CMK (cell line): ENCODE results near the gene GRIFIN.

ENCODE experiments used
- DNase-seq: peaks from one replicate; pipeline ENCODE4 v3.0.0-alpha.2; 2010; ENCODE audit warnings: low read depth

Gene GRIFIN

GRCh38 chr7:2498708-2499107 is 22.5 kb upstream of the GRIFIN start:
- no peak for DNase-seq

DNA sequence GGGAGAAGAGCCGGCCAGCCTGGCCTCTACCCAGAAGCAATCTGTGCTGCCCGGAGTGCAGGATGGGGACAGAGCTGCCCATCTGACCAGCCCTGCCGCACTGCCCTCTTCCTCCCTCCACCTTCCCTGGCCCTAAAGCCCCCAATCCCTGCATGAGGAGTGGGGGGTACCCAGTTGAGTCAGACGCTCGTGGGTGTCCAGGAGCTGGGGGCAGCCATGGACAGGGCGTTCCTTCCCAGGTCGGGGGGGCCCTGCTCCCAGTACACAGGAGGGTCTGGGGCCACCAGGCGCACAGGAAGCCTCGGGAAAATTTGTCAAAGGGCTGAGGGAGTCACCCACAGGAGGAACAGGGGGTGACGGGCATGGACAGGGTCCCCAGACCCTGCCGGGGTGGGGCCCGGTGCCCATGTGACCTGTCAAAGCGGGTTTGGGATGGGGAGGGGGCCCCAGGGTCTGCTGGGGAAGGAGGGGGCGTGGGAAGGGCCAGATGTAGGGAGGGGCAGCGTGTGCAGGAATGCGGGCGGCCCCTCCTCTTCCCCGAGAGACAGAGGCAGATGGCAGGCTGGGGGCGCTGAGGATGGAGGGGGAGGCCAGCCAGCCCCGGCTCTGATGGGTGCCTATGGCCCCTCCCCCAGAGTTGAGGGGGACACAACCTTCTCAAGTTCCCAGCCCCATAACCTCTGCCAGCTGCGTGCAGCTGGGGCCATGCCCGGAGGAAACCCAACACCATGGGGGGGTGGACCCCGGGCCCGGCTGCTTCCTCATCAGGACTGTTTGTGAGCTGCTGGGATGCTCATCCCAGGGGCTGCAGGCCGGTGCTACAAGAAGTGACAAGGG is 21.5 kb upstream of the GRIFIN start:
- DNase-seq: no peak

GRCh38 chr7:2497065-2497464 is 20.9 kb upstream of the GRIFIN start:
- DNase-seq: no peak

DNA sequence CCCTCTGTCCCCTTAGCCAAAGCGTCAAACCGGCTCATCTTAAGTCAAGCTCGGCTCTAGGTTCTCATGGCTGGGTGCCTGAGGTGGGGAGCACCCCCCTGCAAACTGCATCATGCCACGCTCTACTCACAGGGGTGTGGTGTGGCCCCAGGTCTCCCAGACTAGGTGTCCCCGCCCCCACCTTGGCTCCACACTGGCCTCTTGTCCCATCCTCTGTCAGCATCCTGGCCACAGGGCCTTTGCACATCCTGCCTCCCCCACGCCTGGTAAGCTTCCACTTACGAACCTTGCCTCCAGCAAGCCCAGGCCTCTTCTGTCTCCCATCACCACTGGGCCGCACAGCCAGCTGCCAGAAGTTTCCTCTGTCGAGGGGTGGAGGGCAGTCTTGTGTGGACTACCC is 20.2 kb upstream of the GRIFIN start:
- no peak for DNase-seq

- no peak for DNase-seq
Observed at GRCh38 chr7:2495418-2496299, 19.5 kb upstream of the GRIFIN start.

DNA sequence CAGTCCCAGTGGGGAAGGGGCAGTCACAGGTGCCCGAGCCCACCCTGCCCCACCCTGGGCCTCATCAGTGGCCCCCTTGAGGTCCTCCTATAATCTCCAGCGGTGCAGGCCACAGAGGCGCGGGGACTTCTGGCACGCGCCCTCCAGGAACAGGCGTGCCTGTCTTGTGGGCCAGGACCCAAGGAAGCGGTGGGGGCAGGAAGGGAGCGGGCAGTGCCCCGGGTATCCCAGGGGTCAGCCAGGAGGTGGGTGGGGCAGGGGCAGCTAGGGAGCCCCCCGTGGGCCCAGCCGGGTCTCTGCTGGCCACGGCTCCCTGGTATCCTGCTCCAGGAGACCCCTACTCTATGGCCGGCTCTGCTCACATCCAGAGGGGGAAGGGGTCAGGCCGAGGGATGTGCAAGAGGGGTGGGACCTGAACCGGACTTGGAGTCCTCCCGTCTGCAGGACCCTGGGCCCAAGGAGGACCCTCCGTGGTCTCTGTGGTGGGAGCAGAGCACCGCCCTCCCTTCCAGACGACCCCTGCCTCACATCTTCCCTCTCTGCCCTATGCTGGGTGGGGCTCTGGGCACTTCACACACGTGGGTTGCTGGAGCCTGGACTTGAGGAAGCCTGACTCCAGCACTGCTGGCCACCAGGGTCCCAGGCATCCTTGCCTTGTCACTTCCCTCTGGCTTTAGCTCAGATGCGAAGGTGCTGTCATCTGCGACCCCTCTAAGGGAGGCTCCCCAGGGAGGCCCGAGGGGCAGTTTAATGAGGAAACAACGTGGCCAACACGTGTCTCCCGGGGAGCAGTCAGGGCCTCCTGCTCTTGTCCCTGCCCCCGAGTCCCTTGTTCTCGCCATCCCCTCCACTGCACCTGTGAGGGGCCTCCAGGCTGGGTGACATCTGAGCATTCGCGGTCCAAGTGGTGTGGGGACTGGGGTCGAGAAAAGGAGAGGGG is 18.3 kb upstream of the GRIFIN start:
- DNase-seq: no peak

DNA sequence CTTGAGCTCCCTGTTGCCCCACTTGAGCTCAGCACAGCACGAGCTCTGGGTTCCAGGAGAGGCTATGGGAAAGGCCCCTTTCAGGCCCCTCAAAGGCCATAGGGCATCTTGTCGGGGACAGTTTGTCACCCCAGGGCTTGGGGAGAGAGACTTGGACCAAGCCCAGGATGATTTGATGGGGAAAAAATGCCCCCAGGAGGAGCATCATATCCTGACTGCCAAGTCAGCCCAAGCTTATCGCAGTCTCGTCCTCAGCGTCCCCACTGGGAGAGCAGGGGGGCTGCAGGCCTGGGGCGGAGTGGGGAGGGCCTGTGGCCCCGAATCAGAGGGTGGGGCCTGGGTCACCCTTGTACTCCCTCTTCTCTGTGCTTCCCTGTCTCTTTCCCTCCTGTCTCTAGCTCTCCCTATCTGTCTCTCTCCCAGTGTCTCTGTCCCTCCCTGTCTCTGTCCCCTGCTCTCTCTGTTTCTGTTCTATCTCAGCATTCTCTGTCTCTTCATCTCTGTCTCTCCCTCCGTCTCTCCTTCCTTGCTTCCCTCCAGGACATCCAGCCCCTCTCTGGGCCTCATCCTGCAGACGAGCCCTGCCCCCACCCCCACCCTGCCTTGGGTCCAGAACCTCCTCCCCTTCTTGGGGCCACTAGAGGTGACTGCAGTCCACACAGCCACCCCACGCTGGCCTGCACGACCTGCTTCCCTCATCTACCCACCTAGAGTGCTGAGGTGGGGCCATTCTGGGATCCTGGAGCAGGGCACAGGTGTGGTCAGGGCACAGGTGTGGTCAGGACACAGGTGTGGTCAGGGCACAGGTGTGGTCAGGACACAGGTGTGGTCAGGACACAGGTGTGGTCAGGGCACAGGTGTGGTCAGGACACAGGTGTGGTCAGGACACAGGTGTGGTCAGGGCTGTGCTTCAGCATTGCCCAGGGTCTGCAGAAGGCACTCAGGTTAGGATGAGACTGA is 17.3 kb upstream of the GRIFIN start:
- no peak for DNase-seq

DNA sequence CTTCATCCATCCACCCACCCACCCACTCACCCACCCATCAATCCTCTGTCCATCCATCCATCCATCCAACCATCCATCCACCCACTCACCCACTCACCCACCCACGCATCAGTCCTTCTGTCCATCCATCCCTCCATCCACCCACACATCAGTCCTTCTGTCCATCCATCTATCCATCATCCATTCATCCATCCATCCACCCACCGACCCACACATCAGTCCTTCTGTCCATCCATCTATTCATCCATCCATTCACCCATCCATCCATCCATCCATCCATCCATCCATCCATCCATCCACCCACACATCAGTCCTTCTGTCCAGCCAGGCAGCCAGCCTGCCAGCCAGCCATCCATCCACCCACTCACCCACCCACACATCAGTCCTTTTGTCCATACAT is 15.8 kb upstream of the GRIFIN start:
- no peak for DNase-seq

GRCh38 chr7:2490181-2490651 is 14.0 kb upstream of the GRIFIN start:
- DNase-seq: no peak

DNA sequence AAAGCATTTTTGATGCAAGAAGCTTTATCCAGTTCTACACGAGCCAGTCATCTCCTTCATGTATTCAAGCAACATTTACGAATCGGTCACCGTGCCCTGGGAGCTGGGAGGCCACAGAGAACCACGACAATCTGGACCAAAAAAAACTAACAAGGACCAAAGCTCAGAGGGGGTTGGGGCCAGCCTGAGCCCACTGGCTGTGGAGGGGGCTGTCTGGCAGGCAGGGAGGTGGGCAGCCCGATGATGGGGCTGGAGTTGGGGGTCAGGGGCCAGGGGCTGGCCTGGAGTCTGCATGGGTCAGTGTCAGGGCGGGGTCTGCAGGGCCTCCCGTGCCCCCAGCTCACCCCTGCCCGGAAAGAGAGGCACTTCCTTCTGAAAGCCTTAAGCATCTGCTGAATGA is 12.5 kb upstream of the GRIFIN start:
- no peak for DNase-seq

- no peak for DNase-seq
Observed at GRCh38 chr7:2488272-2488645, 12.1 kb upstream of the GRIFIN start.

DNA sequence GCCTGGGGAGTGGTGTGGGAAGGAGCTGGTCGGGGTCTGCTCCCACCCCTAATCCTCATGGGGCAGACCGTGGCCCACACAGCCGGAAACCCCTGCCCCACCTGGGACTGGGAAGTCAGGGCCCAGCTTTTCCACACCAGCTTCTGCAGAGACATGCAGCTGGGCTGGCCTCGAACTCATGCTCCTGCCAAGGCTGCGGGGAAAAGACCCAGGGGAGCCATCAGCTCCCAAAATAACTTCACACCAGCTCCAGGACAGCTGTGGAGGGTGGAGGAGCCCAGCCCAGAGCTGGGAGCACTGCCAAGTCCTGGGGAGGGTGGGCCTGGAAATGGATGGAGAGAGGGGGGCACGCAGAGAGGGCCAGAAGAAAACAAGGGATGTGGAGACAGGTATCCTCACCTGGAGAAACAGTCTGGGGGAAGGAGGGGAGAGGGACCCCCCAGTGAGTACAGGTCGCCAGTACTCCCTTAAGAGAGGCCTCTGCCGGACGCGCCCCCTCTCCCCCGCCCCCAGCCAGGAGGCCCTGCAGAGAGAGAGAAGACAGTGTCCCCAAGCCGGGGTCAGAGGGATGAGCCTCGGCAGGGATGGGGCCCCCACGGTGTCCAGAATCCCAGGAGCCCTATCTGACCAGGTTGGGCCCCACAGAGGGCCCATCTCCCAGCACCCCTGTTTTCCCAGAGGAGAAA is 11.5 kb upstream of the GRIFIN start:
- DNase-seq: no peak

- no peak for DNase-seq
Observed at GRCh38 chr7:2484868-2485267, 8.7 kb upstream of the GRIFIN start.

- DNase-seq: no peak
Observed at GRCh38 chr7:2483494-2483893, 7.3 kb upstream of the GRIFIN start.

GRCh38 chr7:2482725-2483451 is 6.7 kb upstream of the GRIFIN start:
- no peak for DNase-seq

DNA sequence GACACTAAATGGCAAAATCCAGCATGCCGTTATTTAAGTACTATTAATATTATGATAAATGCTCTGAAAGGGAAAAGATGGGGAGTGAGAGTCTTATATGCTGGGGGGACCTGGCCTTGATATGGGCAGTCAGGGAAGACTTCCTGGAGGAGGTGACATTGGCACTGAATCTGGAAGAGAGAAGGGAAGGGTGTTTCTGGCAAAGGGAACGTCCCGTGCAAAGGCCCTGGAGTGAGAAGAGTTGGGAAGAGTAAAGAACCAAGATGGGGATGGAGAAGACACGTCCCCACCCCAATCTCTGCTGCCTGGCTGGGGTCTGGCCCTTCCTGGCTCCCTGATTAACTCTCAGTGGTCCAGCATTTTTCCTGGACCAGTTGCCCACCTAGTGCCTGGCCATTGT is 5.0 kb upstream of the GRIFIN start:
- DNase-seq: no peak

- DNase-seq: no peak
Observed at GRCh38 chr7:2480070-2480408, 3.8 kb upstream of the GRIFIN start.

- DNase-seq: no peak
Observed at GRCh38 chr7:2479276-2480069, 3.3 kb upstream of the GRIFIN start.

GRCh38 chr7:2478800-2479199 is 2.6 kb upstream of the GRIFIN start:
- DNase-seq: no peak
